Neural crest cell (in vitro differentiated cells): ENCODE data around the gene CPNE6. TPM values are rescaled to one million over a fixed set of nuclear protein-coding genes. Genes with fewer than 3 reads are reported as not detected.

Source experiments
- DNase-seq: peaks from one replicate; pipeline ENCODE4 v3.0.0; 2021; ENCODE audit warnings: low read depth, mixed read lengths, low spot score
- H3K27ac Mint-ChIP-seq: one replicate; pipeline ENCODE4 v1.8.0; 2021; ENCODE audit warnings: mild to moderate bottlenecking, mixed read lengths; ENCODE audit not compliant: unreplicated experiment
- H3K27me3 Mint-ChIP-seq: 2 replicates; pipeline ENCODE4 v1.8.0; 2021; ENCODE audit warnings: low read depth, mild to moderate bottlenecking, mixed read lengths
- H3K36me3 Mint-ChIP-seq: 2 replicates; pipeline ENCODE4 v1.8.0; 2021; ENCODE audit warnings: low read depth, mild to moderate bottlenecking, mixed read lengths
- H3K4me1 Mint-ChIP-seq: 2 replicates; pipeline ENCODE4 v1.8.0; 2021; ENCODE audit warnings: mixed read lengths
- H3K4me3 Mint-ChIP-seq: one replicate; pipeline ENCODE4 v1.8.0; 2021; ENCODE audit warnings: mild to moderate bottlenecking, mixed read lengths
- H3K9me3 Mint-ChIP-seq: 2 replicates; pipeline ENCODE4 v1.8.0; 2021; ENCODE audit warnings: mixed read lengths
- total RNA-seq: library from RNA; stranded (reverse); gene quantifications from 2 replicates; pipeline ENCODE4 v1.2.1, GENCODE V29; 2021
- TF ChIP-seq, protein P1 (sequence below): fragments of 200-600 bp; sonication (generic); conservative IDR thresholded peaks from 2 replicates; pipeline ENCODE4 v1.5.0; 2021; ENCODE audit warnings: antibody characterized with exemption, mild to moderate bottlenecking

Gene CPNE6
- total RNA-seq, 1 donor from 2014 or later, result not detected

- no peaks in the 10 kb centered on the region for H3K36me3 Mint-ChIP-seq
- H3K27me3 Mint-ChIP-seq, result peaks cover 29% of the 10 kb centered on the region
- H3K9me3 Mint-ChIP-seq, result no peaks in the 10 kb centered on the region
- DNase-seq, result no peak
- no peak overlapping the region for H3K4me3 Mint-ChIP-seq
- TF ChIP-seq, protein P1, sequence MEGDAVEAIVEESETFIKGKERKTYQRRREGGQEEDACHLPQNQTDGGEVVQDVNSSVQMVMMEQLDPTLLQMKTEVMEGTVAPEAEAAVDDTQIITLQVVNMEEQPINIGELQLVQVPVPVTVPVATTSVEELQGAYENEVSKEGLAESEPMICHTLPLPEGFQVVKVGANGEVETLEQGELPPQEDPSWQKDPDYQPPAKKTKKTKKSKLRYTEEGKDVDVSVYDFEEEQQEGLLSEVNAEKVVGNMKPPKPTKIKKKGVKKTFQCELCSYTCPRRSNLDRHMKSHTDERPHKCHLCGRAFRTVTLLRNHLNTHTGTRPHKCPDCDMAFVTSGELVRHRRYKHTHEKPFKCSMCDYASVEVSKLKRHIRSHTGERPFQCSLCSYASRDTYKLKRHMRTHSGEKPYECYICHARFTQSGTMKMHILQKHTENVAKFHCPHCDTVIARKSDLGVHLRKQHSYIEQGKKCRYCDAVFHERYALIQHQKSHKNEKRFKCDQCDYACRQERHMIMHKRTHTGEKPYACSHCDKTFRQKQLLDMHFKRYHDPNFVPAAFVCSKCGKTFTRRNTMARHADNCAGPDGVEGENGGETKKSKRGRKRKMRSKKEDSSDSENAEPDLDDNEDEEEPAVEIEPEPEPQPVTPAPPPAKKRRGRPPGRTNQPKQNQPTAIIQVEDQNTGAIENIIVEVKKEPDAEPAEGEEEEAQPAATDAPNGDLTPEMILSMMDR, result no peak
- peaks cover 26% of the 10 kb centered on the region for H3K4me1 Mint-ChIP-seq
- no peak overlapping the region for H3K27ac Mint-ChIP-seq
These were observed 4.3 kb downstream of the CPNE6 start for GRCh38 chr14:24075485-24076301.

- Mint-ChIP-seq H3K4me1 (peaks cover 29% of the 10 kb centered on the region), H3K27me3 (peaks cover 29% of the 10 kb centered on the region), H3K27ac (no peak overlapping the region), H3K36me3 (no peaks in the 10 kb centered on the region), H3K9me3 (no peaks in the 10 kb centered on the region), H3K4me3 (no peak overlapping the region)
- DNase-seq, result no peak
- TF ChIP-seq, protein P1, result no peak
These were observed 4.9 kb downstream of the CPNE6 start for GRCh38 chr14:24076302-24076601.

DNA sequence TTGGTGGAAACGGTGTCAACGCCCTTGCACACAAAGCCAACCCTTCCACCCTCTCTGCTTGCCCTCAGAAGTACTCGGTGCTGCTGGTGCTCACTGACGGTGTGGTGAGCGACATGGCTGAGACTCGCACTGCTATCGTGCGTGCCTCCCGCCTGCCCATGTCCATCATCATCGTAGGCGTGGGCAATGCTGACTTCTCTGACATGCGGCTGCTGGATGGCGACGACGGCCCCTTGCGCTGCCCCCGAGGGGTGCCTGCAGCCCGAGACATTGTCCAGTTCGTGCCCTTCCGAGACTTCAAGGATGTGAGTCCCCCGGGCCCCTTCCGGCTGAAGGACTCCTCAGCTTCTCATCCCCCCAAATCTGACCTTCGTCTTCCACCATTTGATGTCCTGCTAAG lies 5.7 kb downstream of the CPNE6 start:
- Mint-ChIP-seq H3K27me3 (peaks cover 33% of the 10 kb centered on the region), H3K4me1 (peaks cover 33% of the 10 kb centered on the region), H3K27ac (no peak overlapping the region), H3K36me3 (no peaks in the 10 kb centered on the region), H3K9me3 (no peaks in the 10 kb centered on the region), H3K4me3 (no peak overlapping the region)
- DNase-seq, result no peak
- TF ChIP-seq, protein P1, result no peak

DNA sequence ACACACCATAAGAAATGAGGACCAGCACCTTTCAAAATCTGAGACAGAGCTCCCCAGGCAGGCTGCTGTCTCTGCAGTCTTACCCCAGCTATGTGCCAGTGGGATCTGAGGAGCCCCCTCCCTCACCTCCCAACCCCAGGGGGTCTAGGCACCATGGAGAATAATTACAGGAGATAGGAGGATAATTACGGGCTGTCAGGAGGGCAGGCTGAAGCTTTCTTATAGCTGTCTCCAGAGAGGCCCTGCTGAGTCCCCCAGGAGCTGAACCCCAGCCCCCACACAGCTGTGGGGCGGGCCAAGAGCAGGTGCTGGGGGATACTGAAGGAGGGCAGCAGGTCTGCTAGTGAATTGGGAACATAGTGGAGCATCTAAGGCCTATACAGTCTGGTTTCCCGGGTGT lies 6.8 kb downstream of the CPNE6 start:
- H3K4me3 Mint-ChIP-seq, result no peak overlapping the region
- peaks cover 44% of the 10 kb centered on the region for H3K27me3 Mint-ChIP-seq
- TF ChIP-seq, protein P1, result no peak
- no peak for DNase-seq
- peaks cover 35% of the 10 kb centered on the region for H3K4me1 Mint-ChIP-seq
- no peaks in the 10 kb centered on the region for H3K9me3 Mint-ChIP-seq
- no peak overlapping the region for H3K27ac Mint-ChIP-seq
- no peaks in the 10 kb centered on the region for H3K36me3 Mint-ChIP-seq

GRCh38 chr14:24079491-24080141 lies 8.3 kb downstream of the CPNE6 start:
- peak; percentile 38 for DNase-seq
- Mint-ChIP-seq H3K36me3 (no peaks in the 10 kb centered on the region), H3K27me3 (peaks cover 59% of the 10 kb centered on the region), H3K4me1 (peaks cover 35% of the 10 kb centered on the region), H3K27ac (peak overlapping the region; percentile 75), H3K9me3 (no peaks in the 10 kb centered on the region), H3K4me3 (peak overlapping the region; percentile 79)
- TF ChIP-seq, protein P1, result no peak
